Neural crest cell (in vitro differentiated cells): ENCODE measurements around the gene RALGPS1. TPM values are rescaled to one million over a fixed set of nuclear protein-coding genes. Genes with fewer than 3 reads are reported as not detected.

Experiments
- DNase-seq: peaks from one replicate; pipeline ENCODE4 v3.0.0; 2021; ENCODE audit warnings: low read depth, mixed read lengths, low spot score
- H3K27ac Mint-ChIP-seq: one replicate; pipeline ENCODE4 v1.8.0; 2021; ENCODE audit warnings: mild to moderate bottlenecking, mixed read lengths; ENCODE audit not compliant: unreplicated experiment
- H3K27me3 Mint-ChIP-seq: 2 replicates; pipeline ENCODE4 v1.8.0; 2021; ENCODE audit warnings: low read depth, mild to moderate bottlenecking, mixed read lengths
- H3K36me3 Mint-ChIP-seq: 2 replicates; pipeline ENCODE4 v1.8.0; 2021; ENCODE audit warnings: low read depth, mild to moderate bottlenecking, mixed read lengths
- H3K4me1 Mint-ChIP-seq: 2 replicates; pipeline ENCODE4 v1.8.0; 2021; ENCODE audit warnings: mixed read lengths
- H3K4me3 Mint-ChIP-seq: one replicate; pipeline ENCODE4 v1.8.0; 2021; ENCODE audit warnings: mild to moderate bottlenecking, mixed read lengths
- H3K9me3 Mint-ChIP-seq: 2 replicates; pipeline ENCODE4 v1.8.0; 2021; ENCODE audit warnings: mixed read lengths
- total RNA-seq: library from RNA; stranded (reverse); gene quantifications from 2 replicates; pipeline ENCODE4 v1.2.1, GENCODE V29; 2021
- TF ChIP-seq, protein P1 (sequence below): fragments of 200-600 bp; sonication (generic); conservative IDR thresholded peaks from 2 replicates; pipeline ENCODE4 v1.5.0; 2021; ENCODE audit warnings: antibody characterized with exemption, mild to moderate bottlenecking

RALGPS1 gene
- total RNA-seq, 1 donor from 2014 or later, result 11.7 TPM

DNA sequence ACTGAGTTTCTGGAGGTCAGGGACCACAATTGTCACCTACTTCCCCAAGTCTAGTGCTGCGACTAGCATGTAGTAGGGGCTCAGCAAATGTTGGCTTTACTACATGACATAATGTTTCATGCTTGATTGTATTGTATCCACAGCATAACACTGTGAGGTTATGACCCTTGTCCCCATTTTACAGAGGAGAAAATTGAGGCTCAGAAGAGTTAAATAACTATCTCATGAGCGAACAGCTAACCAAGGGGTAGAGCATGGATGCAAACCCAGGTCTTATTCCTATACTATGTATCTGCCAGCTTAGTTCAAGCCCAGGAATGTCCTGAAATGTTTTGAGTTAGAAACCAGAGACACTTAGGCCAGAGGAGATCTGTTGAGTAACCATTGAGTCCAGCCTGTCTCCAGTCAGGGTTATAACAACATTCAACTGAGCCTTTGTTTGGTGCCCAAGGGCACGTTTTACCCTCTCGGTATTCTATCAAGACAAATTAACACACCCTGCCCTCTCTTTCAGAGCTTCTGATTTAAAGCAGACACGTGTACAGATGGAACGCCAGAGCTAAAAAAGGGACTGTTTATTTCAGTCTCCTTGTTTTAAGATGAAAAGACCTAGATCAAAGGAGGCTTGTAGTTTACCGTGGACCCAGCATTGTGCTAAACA is 191.4 kb downstream of the RALGPS1 start:
- peaks cover 12% of the 10 kb centered on the region for H3K36me3 Mint-ChIP-seq
- TF ChIP-seq, protein P1, sequence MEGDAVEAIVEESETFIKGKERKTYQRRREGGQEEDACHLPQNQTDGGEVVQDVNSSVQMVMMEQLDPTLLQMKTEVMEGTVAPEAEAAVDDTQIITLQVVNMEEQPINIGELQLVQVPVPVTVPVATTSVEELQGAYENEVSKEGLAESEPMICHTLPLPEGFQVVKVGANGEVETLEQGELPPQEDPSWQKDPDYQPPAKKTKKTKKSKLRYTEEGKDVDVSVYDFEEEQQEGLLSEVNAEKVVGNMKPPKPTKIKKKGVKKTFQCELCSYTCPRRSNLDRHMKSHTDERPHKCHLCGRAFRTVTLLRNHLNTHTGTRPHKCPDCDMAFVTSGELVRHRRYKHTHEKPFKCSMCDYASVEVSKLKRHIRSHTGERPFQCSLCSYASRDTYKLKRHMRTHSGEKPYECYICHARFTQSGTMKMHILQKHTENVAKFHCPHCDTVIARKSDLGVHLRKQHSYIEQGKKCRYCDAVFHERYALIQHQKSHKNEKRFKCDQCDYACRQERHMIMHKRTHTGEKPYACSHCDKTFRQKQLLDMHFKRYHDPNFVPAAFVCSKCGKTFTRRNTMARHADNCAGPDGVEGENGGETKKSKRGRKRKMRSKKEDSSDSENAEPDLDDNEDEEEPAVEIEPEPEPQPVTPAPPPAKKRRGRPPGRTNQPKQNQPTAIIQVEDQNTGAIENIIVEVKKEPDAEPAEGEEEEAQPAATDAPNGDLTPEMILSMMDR, result no peak
- H3K9me3 Mint-ChIP-seq, result no peaks in the 10 kb centered on the region
- H3K4me1 Mint-ChIP-seq, result peaks cover 16% of the 10 kb centered on the region
- no peaks in the 10 kb centered on the region for H3K27me3 Mint-ChIP-seq
- H3K4me3 Mint-ChIP-seq, result no peak overlapping the region
- DNase-seq, result no peak
- no peak overlapping the region for H3K27ac Mint-ChIP-seq

DNA sequence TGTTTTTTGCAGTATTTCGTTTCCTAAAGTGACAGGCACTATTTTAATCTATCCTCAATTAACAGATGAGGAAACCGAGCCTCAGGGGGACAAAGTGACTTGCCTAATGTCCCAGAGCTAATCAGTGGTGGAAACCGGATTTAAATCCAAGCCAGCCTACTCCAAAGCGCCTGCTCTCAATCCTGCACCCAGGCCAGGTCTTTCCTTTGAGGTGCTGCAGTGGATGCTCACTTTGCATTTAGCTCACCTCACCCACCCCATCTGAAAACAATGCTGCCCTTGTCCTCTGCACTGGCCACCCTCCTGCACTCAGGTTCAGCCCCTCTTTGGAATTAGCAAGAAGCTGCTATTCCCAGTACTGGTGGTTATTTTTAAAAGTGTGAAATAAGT is 191.9 kb downstream of the RALGPS1 start:
- Mint-ChIP-seq H3K9me3 (no peaks in the 10 kb centered on the region), H3K4me3 (no peak overlapping the region), H3K27ac (no peak overlapping the region), H3K4me1 (peaks cover 16% of the 10 kb centered on the region), H3K36me3 (peaks cover 12% of the 10 kb centered on the region), H3K27me3 (no peaks in the 10 kb centered on the region)
- no peak for DNase-seq
- TF ChIP-seq, protein P1, result no peak

DNA sequence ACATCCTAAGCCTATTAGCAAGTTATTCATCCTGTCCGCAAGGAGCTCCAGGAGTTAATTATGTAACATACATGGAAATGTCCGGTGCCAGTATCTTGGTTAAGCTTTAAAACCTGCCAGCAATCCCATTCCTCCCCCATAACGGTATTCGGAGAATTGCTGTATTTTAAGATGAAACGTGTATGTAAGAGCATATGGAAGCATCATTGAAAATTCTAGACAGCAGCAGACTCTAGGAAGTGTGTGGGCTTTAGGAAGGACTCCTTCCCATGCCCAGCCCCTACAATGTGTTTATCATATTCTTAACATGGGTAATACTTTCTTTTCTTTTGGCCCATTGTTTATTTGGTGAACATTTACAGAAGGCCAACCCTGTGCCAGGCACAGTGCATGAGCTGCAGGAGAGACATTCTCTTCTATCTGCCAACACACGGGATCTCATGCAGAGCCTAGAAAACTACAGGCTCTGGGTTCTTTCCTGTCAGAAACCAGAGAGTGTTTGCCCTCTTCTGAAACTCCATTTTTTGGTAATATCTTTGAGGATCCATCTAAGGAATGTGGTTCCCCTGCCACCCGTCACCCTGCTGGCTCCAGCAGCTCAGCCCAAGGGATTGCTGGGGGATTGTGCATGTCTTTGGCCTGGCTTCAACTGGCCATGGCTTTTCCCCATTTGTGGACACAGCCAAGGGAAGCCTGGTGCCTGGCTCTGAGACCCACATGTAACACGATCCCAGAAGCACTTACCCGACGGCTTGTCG is 192.8 kb downstream of the RALGPS1 start:
- Mint-ChIP-seq H3K9me3 (no peaks in the 10 kb centered on the region), H3K36me3 (peaks cover 12% of the 10 kb centered on the region), H3K4me1 (peaks cover 16% of the 10 kb centered on the region), H3K27me3 (no peaks in the 10 kb centered on the region), H3K4me3 (no peak overlapping the region), H3K27ac (no peak overlapping the region)
- TF ChIP-seq, protein P1, result no peak
- no peak for DNase-seq

DNA sequence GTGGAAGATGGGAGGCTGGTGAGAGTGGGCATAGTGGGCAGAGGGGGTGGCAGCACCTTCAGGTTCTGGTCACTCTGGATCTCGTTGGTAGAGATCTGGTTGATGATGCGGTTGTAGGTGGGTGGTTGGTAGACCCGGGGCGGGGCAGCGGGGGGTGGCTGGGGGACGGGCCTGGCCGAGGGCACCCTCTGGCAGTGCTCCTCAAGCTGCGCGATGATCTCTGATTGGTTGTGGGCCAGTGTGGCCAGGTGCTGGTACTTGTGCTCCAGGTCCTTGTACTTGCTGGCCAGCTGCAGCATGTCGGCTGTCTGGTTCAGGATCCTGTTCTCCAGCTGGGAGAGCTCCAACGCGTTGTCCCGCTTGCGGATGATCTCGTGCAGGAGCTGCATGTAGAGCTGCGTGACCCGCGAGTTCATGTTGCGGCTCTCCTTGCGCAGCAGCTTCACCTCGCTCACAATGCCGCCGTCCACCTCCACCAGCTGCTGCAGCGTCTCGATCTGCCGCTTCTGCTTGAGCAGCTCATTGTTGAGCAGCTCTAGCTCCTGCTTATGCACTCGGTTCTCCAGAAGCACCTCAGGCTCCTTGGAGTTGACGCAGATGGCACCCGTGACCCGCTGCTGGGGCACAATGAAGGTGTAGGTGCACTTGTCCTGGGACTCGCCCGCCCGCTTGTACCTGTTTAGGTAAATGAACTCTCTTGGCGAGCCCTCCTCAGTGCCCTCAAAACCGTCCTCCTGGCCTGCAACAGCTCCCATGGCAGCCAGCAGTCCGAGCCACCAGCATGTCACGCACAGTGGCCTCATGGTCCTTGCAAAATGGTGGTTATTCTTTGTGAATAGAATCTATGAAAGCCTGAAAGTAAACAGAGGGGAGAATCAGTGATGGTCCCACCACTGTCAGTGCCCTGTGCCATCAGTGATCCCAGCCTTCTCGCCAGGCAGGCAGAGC is 193.6 kb downstream of the RALGPS1 start:
- H3K27ac Mint-ChIP-seq, result no peak overlapping the region
- DNase-seq, result no peak
- peaks cover 16% of the 10 kb centered on the region for H3K4me1 Mint-ChIP-seq
- H3K9me3 Mint-ChIP-seq, result no peaks in the 10 kb centered on the region
- no peak overlapping the region for H3K4me3 Mint-ChIP-seq
- no peaks in the 10 kb centered on the region for H3K27me3 Mint-ChIP-seq
- peaks cover 11% of the 10 kb centered on the region for H3K36me3 Mint-ChIP-seq
- TF ChIP-seq, protein P1, result no peak

DNA sequence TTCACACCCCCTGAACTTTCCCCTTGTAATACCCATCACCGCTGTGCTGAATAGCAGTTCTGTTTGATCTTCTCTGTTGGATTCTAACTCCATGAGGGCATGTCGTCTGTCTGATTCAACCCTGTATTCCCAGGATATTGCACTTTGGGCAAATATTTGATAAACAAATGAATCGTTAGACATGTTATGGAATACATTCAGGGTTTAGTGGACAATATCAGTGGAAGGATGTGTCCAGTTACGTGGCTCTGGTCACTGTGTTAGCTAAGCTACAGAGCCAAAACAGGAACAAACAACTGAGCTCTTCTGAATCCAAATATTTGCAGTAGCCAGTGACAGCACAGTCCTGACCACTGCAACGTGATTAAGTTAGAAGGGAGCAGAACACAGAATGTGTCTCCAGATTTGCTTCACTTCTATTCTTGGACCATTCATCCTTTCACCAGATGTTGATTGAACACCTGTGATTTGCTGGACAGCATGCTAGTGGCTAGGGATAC is 194.7 kb downstream of the RALGPS1 start:
- Mint-ChIP-seq H3K27me3 (no peaks in the 10 kb centered on the region), H3K27ac (no peak overlapping the region), H3K9me3 (no peaks in the 10 kb centered on the region), H3K36me3 (peaks cover 7% of the 10 kb centered on the region), H3K4me3 (no peak overlapping the region), H3K4me1 (peaks cover 16% of the 10 kb centered on the region)
- TF ChIP-seq, protein P1, result no peak
- no peak for DNase-seq
